Bronchial epithelial cell (primary cell): ENCODE measurements around the gene SLC66A2. TPM values are rescaled to one million over a fixed set of nuclear protein-coding genes. Genes with fewer than 3 reads are reported as not detected.
A peak's percentile ranks its signal among the peaks of the same experiment; 100 is the strongest.

Experiments used
- DNase-seq: peaks from one replicate; pipeline ENCODE4 v3.0.0-alpha.2; 2010; ENCODE audit warnings: low read depth
- FAIRE-seq: peaks from 2 replicates; lab custom pipeline; 2011; peaks lifted over from hg19 to GRCh38; lab: Jason Lieb, UNC
- H3K27me3 ChIP-seq: 2 replicates; pipeline ENCODE4 v1.5.1; 2011; ENCODE audit warnings: low read length; ENCODE audit not compliant: control insufficient read depth, insufficient read depth
- H3K36me3 ChIP-seq: 2 replicates; pipeline ENCODE4 v1.5.1; 2011; ENCODE audit warnings: low read length; ENCODE audit not compliant: control insufficient read depth, insufficient read depth
- H3K4me3 ChIP-seq: 2 replicates; pipeline ENCODE4 v1.5.1; 2011; ENCODE audit warnings: mild to moderate bottlenecking, low read depth, low read length, control low read depth
- CTCF ChIP-seq: IDR thresholded peaks from 2 replicates; pipeline ENCODE4 v1.5.1; 2011; ENCODE audit warnings: mild to moderate bottlenecking, moderate library complexity, low read length, control low read depth, inconsistent platforms; ENCODE audit not compliant: insufficient read depth, severe bottlenecking
- total RNA-seq: library from RNA; depleted of rRNA; stranded (reverse); fragments of >200 nt; gene quantifications from 2 replicates; pipeline ENCODE4 v1.2.1, GENCODE V29; 2014

The SLC66A2 gene
- total RNA-seq, 1 donor from 2014 or later = 60.6 TPM

GRCh38 chr18:79974025-79974654 is 22.7 kb upstream of the SLC66A2 start:
- Histone ChIP-seq H3K4me3 (no peak overlapping the region), H3K36me3 (peaks cover 10% of the 10 kb centered on the region), H3K27me3 (no peaks in the 10 kb centered on the region)
- no peak for TF ChIP-seq CTCF
- FAIRE-seq = no peak
- no peak for DNase-seq

GRCh38 chr18:79973517-79973916 is 22.1 kb upstream of the SLC66A2 start:
- Histone ChIP-seq H3K36me3 (peaks cover 10% of the 10 kb centered on the region), H3K4me3 (no peak overlapping the region), H3K27me3 (no peaks in the 10 kb centered on the region)
- TF ChIP-seq CTCF = no peak
- DNase-seq (no peak), FAIRE-seq (no peak)

GRCh38 chr18:79972720-79973119 is 21.3 kb upstream of the SLC66A2 start:
- no peak for DNase-seq
- TF ChIP-seq CTCF = no peak
- FAIRE-seq = no peak
- Histone ChIP-seq H3K36me3 (peaks cover 11% of the 10 kb centered on the region), H3K27me3 (no peaks in the 10 kb centered on the region), H3K4me3 (no peak overlapping the region)

- TF ChIP-seq CTCF = no peak
- DNase-seq (no peak), FAIRE-seq (no peak)
- Histone ChIP-seq H3K27me3 (no peaks in the 10 kb centered on the region), H3K36me3 (peaks cover 11% of the 10 kb centered on the region), H3K4me3 (no peak overlapping the region)
Observed at GRCh38 chr18:79971986-79972385, 20.5 kb upstream of the SLC66A2 start.

GRCh38 chr18:79971211-79971952 is 19.9 kb upstream of the SLC66A2 start:
- no peak for TF ChIP-seq CTCF
- FAIRE-seq = peak; percentile 43
- H3K36me3 ChIP-seq = peaks cover 11% of the 10 kb centered on the region

More at GRCh38 chr18:79971211-79971952, 19.9 kb upstream of the SLC66A2 start:
- Histone ChIP-seq H3K4me3 (no peak overlapping the region), H3K27me3 (no peaks in the 10 kb centered on the region)
- no peak for DNase-seq
